GM19193 (cell line): ENCODE results near the gene RRM1.

ENCODE experiments used
- POLR2A ChIP-seq: IDR thresholded peaks from 4 replicates; pipeline ENCODE4 v1.6.1; 2011; ENCODE audit not compliant: insufficient read depth, insufficient read length; ENCODE audit errors: extremely low read depth

RRM1 gene

DNA sequence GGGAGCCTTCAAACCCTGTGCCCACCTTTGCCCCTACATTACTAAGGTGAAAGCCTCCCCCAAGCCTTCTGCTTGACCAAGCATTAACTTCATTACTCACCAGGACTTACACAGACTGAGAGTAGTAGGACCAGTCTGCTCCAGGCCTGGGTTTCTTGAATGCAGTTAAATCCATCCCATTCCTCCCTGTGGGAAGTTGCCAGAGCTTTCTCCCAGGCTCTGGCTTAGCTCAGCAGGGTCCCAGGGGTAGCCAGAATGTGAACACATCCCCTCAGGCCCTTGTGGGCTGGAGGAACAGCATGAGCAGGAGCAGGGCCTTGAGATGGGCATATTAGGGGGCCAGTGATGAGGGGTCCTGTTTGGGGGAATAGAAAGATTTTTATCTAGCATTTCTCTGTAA lies 59.9 kb downstream of the RRM1 start:
- TF ChIP-seq POLR2A: no peak

DNA sequence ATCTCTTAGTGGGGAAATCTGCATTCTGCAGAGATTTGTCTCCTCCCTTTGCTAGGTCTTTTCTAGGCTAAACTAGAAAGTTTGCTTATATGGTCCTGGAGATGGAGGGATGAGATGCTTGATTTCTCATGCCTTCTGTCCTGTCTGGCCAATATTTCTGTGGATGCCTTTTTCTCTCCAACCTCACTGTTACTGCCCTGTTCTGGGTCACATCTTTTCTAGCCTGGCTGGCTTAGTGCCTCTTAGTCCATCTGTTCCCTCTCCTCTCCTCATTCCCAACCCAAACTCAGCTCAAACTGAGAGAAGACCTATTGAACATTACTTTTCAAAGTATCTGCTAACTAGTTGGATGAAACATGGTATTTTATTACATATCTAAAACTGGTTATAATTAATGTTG lies 62.0 kb downstream of the RRM1 start:
- TF ChIP-seq POLR2A: no peak

DNA sequence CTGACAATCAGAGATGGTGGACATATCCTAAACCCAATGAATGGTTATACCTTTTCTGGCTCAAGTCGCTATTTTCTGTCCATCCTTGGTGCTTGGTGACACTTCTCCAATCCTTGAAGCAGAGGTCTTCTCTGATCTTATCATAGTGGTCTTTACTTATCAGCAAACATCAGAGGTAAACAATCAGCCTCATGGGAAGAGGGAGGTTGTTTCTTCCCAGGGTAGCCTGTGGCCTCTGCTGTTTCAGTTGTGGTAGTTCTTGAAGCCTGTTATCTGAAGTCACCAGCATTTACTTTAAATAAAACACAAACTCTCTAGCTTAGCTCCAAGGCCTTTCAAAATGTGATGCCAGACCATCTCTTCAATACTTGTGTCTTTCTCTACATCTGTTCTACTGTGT lies 66.7 kb downstream of the RRM1 start:
- no peak for TF ChIP-seq POLR2A

DNA sequence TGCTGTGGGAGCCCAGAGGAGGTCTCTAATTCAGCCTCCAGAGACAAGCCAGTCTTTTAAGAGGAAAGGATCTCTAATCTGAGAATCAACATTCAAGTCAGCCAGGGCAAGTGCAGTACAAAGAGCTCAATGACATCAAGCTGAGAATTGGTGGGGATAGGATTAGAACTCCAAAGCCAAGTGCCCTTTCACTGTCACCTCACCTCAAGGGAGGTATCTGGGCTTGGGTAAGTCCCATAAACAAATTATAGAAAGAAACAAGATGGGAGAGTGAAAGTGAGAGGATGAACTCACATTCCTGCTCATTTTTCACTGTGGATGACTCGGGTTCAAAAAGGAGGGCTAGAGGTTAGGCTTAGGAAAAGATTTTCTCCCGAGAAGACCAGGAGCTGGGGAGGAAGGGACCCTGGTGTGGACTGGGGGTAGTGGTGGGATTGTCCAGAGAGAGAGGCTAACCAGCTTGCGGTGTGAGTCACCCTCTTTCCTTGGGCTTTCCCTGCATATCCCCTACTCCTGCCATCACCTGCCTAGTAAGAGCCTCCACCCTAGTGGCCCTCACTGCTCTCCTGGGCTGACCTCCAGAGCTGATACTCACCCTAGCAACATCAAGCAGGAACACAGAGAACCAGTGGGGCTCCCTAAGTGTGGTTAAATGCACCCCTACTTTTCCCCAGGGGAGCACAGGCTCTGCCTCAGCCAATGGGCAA lies 70.4 kb downstream of the RRM1 start:
- no peak for TF ChIP-seq POLR2A

- no peak for TF ChIP-seq POLR2A
These were observed 72.7 kb downstream of the RRM1 start for GRCh38 chr11:4167292-4167691.

- no peak for TF ChIP-seq POLR2A
These were observed 73.2 kb downstream of the RRM1 start for GRCh38 chr11:4167758-4168157.

- no peak for TF ChIP-seq POLR2A
These were observed 84.4 kb downstream of the RRM1 start for GRCh38 chr11:4178813-4179662.

DNA sequence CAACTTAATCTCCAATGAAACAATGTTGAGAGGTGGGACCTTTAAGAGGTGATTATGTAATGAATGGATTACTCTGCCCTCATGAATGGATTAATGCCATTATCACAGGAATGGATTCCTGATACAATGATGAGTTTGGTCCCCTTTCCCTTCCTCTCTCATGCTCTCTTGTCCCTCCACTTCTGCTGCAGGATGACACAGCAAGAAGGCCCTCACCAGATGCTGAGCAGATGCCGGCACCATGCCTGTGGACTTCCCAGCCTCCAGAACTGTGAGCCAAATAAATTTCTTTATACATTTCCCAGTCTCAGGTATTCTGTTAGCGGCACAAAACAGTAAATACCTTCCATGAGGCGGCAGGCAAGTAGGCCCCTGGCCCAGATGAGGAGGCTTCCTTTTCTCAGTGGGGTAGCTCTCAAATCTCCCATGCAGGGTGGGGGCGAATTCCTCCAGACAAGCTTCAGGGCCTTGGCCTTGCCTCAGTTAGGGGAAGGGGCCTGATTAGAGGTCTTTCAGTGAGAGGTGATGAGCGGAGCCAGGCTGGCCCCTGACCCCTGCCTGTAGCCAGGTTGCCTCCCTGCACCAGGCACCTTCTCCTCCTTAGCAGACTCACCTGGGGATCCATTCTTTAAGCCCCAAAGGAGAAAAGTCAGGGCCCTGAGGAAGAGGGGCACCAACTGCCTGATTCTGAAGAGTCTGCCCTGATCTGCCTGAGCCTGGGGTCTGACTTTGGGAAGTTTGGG lies 86.0 kb downstream of the RRM1 start:
- TF ChIP-seq POLR2A: no peak

DNA sequence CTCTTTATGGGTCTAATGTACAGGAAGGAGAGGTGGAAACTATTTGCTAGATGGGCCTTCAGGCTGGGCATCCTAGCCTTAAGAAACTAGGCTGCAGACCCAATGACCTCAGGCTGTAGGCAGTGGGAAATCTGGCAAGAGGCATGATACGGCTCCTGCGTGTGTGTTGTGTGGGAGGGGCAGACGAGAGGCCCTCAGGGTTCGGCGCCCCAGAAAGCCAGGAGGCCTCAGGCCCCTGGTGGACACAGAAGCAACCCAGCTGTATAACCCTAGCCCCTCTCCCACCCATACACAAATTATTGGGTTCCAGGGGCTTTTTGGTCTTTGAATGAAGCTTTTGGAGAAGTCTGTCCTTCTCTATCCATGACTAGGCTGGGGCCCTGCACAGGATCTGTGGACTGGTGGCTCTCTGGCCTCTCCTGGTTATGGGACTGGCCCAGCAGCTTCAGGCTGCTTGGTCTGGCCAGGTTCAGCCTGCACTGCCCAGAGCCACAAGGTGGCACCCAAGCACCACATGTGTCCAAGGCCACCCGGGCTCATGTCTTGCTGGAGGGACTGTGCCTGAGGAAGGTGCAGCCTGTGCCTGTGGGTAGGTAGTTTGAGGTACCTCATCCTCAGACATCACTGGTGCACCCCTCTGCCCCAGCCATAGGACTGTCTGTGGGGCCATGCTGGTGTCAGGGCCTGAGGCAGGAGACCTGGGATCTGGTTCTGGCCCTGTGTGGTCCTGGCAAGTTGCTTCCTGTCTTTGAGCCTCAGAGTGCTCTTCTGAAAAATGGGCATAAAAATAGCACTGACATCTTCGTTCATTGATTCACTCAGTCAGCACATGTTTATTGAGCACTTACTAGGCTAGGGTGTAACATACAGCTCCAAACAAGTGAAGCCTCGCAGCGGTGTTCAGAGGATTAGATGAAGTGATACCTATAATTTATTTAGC lies 87.5 kb downstream of the RRM1 start:
- TF ChIP-seq POLR2A: no peak

DNA sequence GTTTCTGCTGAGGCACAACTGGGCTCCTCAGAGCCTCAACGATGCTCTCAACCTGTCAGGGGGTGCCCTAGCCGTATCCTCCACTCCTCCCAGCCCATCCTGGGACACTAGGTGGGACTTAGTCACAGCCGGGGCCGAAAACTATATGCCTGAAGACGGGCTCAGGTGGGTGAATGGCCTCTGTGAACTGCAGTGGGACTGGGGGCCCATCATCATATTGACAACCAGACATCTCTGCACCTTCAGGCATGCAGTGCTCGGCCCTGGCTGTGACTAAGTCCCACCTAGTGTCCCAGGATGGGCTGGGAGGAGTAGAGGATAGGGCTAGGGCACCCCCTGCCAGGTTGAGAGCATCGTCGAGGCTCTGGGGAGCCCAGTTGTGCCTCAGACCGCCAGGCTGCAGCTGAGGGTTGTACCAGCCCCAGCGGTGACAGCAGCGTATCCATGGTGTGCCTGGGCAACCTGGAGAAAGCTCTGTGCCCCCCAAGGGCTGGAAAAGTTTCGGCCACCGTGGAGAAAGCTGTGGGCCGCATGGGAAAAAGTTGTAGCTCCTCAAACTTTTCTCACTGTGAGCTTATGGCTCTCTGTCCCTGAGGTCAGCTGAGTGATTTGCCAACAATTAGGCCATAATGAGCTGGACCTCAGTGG lies 88.9 kb downstream of the RRM1 start:
- TF ChIP-seq POLR2A: no peak

- no peak for TF ChIP-seq POLR2A
These were observed 89.7 kb downstream of the RRM1 start for GRCh38 chr11:4184163-4184916.

DNA sequence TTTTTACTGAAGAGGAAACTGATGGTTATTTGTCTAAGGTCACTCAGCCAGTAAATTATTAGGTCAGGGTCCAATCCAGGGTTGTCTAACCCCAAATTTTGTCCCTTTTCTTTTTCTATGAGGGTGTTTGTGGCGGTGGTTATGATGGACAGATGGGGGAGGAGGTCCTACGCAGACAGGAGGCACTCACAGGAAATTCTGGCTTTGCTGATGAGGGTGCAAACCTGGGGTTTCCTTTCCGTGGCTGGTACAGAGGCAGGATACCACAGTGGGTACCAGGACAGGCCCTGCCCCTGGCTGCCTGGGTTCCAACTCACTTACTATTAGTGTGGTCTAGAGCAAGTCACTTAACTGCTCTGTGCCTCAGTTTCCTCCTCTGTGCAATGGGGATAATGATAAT lies 91.0 kb downstream of the RRM1 start:
- no peak for TF ChIP-seq POLR2A

DNA sequence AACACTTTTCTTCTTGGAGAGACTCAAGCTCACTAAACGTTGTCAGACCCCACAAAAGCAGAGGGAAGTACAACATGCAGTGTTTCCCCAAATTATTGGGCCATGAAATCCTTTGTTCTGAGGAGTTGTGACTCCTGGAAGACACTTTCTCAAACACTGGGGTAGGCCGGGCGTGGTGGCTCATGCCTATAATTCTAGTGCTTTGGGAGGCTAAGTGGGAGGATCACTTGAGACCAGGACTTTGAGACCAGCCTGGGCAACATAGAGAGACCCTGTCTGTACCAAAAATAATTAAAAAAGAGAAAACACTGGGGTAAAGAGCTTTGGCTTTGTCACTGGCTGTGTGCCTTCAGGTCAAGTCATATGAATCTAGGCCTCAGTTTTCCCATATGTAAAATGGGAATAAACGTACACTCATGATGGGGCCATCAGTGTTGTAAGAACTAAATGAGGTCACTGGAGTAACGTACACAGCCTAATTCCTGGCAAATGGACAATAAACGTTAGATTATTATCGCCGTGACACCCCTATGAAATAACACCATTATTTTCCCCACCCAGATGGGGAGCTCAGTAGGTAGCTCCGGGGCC lies 92.0 kb downstream of the RRM1 start:
- no peak for TF ChIP-seq POLR2A
